Memory B cell (primary cell): Measurements from ENCODE around the gene BAZ1A.

Experiments
- ATAC-seq: fragments of 150-1000 bp; cut with Tn5 transposase; 2 replicates; pipeline ENCODE4 v1.10.0; 2021; ENCODE audit warnings: low read depth, mild to moderate bottlenecking, moderate library complexity
- DNase-seq, 2 donors: peaks; one replicate each; pipeline ENCODE4 v3.0.0; 2022; ENCODE audit warnings: low spot score in 2 of 2
- H3K27ac Mint-ChIP-seq: one replicate; pipeline ENCODE4 v1.8.0; 2022; ENCODE audit warnings: mild to moderate bottlenecking, moderate library complexity, mixed read lengths
- H3K27me3 Mint-ChIP-seq: one replicate; pipeline ENCODE4 v1.8.0; 2022; ENCODE audit warnings: mixed read lengths
- H3K36me3 Mint-ChIP-seq: one replicate; pipeline ENCODE4 v1.8.0; 2022; ENCODE audit warnings: mild to moderate bottlenecking, mixed read lengths
- H3K4me1 Mint-ChIP-seq: one replicate; pipeline ENCODE4 v1.8.0; 2022; ENCODE audit warnings: mixed read lengths
- H3K4me3 Mint-ChIP-seq: one replicate; pipeline ENCODE4 v1.8.0; 2022; ENCODE audit warnings: mild to moderate bottlenecking, moderate library complexity, mixed read lengths
- H3K9me3 Mint-ChIP-seq: one replicate; pipeline ENCODE4 v1.8.0; 2022; ENCODE audit warnings: mixed read lengths

Gene BAZ1A, protein sequence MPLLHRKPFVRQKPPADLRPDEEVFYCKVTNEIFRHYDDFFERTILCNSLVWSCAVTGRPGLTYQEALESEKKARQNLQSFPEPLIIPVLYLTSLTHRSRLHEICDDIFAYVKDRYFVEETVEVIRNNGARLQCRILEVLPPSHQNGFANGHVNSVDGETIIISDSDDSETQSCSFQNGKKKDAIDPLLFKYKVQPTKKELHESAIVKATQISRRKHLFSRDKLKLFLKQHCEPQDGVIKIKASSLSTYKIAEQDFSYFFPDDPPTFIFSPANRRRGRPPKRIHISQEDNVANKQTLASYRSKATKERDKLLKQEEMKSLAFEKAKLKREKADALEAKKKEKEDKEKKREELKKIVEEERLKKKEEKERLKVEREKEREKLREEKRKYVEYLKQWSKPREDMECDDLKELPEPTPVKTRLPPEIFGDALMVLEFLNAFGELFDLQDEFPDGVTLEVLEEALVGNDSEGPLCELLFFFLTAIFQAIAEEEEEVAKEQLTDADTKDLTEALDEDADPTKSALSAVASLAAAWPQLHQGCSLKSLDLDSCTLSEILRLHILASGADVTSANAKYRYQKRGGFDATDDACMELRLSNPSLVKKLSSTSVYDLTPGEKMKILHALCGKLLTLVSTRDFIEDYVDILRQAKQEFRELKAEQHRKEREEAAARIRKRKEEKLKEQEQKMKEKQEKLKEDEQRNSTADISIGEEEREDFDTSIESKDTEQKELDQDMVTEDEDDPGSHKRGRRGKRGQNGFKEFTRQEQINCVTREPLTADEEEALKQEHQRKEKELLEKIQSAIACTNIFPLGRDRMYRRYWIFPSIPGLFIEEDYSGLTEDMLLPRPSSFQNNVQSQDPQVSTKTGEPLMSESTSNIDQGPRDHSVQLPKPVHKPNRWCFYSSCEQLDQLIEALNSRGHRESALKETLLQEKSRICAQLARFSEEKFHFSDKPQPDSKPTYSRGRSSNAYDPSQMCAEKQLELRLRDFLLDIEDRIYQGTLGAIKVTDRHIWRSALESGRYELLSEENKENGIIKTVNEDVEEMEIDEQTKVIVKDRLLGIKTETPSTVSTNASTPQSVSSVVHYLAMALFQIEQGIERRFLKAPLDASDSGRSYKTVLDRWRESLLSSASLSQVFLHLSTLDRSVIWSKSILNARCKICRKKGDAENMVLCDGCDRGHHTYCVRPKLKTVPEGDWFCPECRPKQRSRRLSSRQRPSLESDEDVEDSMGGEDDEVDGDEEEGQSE (N-terminal part only)

DNA sequence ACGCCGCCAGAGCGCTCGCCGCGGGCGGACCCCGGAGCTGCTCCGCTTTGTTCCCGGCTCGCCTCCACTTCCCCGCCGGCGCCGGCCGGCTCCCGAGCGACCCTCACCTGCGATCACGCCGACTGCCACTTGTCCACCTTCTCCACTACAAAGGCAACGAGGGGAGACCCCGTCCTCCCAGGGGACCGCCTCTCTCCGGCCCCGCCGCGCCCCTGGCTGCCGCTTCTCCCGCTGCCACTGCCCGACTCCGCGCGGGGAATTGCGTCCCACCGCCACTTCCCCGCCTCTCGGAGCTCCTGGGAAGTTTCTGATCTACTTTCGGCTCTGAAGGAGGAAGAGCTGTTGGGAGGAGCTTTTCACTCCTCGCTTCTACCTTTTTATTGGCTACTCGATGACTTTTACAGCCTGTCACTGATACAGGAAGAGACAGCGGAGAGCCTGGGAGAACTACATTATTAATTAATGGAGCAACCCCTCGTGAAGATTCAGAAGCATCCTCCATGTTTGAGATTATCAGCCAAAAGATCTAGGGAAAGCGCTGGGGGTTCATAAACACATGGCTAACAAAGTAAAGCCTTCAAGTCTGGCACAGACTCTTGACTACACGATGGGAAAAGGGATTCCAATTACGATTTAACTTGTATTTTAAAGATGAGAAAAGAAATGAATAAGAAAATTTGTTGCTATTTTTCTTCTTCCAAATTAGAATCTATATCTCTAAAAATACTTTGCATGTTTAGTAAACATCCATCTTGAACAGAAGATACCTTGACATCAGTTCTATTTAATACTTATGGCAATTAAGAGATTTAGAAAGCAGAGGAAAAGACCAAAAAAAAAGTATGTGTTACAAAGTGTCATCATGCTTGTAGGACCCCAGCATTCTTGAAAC is at the start of gene BAZ1A:
BAZ1A (minus strand) TSS at position 330 of the 892 bp plus-strand sequence. CDS start 756 bp downstream, outside the sequence.
- H3K36me3 Mint-ChIP-seq = no peaks in the 10 kb centered on the region
- peaks cover 8% of the 10 kb centered on the region for H3K4me1 Mint-ChIP-seq
- H3K27ac Mint-ChIP-seq = peak within 1 kb of the TSS; percentile 100
- ATAC-seq (no peak), DNase-seq (peak; percentile 34 to 54)
- peak within 1 kb of the TSS; percentile 99 for H3K4me3 Mint-ChIP-seq
- H3K27me3 Mint-ChIP-seq = no peaks in the 10 kb centered on the region
- no peaks in the 10 kb centered on the region for H3K9me3 Mint-ChIP-seq

DNA sequence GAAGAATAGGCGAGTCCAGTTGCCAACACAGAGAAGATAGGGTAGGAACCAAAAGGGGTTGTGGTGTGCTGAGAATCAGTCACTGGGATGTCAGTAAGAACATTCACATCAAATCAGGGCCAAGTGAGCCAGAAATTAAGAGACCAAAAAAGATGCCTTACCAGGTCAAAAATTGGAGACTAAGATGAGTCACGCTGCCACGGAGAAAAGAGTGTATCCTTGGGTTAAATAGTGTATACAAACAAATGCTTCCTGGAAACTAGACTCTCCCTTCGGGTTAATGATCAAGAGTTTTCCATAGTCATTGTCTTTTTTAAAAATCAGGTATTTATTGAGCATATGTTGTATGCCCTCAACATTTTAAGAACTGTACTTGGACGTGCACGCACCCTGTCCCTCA is 45.2 kb upstream of the BAZ1A start:
- no peaks in the 10 kb centered on the region for H3K27me3 Mint-ChIP-seq
- no peak overlapping the region for H3K27ac Mint-ChIP-seq
- no peaks in the 10 kb centered on the region for H3K4me1 Mint-ChIP-seq
- no peak for DNase-seq
- H3K36me3 Mint-ChIP-seq = peaks cover 7% of the 10 kb centered on the region
- no peak overlapping the region for H3K4me3 Mint-ChIP-seq
- no peaks in the 10 kb centered on the region for H3K9me3 Mint-ChIP-seq
- ATAC-seq = no peak

DNA sequence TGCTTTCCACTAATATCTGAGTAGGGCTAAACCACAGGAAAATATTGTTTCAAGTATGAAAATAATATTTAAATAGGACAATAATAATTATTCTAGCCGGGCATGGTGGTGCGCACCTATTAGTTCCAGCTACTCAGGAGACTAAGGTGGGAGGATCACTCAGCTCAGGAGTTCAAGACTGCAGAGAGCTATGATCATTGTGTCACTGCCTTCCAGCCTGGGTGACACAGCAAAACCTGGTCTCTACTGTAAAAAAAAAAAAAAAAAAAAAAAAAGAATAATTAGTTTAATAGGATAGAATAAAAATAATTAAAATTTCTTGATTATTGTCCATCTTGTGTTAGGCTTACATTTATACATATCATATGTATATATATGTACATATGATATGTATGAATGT is 38.5 kb upstream of the BAZ1A start:
- H3K27me3 Mint-ChIP-seq = no peaks in the 10 kb centered on the region
- H3K4me3 Mint-ChIP-seq = no peak overlapping the region

DNA sequence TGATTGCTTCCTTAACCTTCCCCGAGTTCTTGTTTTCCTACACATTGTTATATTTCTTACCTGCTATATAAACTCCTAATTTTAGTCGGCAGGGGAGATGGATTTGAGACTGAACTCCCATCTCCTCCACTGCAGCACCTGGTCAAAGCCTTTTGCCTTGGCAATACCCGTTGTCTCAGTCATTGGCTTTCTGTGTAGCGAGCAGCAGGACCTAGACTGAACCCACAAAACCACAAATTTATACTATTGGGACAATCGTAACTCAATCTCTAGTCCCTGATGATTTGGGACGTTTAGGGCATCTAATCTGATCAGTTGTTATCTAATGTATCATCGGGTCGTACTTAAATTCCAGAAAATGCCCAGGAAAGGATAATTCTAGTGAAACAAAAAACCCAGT is 37.8 kb upstream of the BAZ1A start:
- no peaks in the 10 kb centered on the region for H3K27me3 Mint-ChIP-seq
- H3K4me3 Mint-ChIP-seq = no peak overlapping the region
- no peak for DNase-seq

More for the DNA sequence above, 38.5 kb upstream of the BAZ1A start:
- H3K9me3 Mint-ChIP-seq = no peaks in the 10 kb centered on the region
- no peak for ATAC-seq
- H3K36me3 Mint-ChIP-seq = no peaks in the 10 kb centered on the region
- H3K27ac Mint-ChIP-seq = no peak overlapping the region
- peaks cover 16% of the 10 kb centered on the region for H3K4me1 Mint-ChIP-seq
- DNase-seq = no peak

DNA sequence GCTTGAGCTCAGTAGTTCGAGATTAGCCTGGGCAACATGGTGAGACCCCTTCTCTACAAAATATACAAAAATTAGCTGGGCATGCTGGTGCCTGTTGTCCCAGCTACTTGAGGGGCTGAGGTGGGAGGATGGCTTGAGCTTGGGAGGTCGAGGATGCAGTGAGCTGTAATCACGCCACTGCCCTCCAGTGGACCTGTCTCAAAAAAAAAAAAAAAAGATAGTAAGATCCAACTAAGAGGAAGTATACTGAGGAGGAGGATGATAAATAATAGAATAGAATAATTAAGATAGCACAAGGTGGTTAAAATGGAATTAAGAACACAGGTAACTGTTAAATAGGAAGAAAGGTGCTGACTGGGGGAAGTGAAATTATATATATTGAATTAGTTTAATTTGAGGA is 37.0 kb upstream of the BAZ1A start:
- no peak overlapping the region for H3K4me3 Mint-ChIP-seq
- ATAC-seq = peak; percentile 46
- H3K36me3 Mint-ChIP-seq = no peaks in the 10 kb centered on the region
- H3K27ac Mint-ChIP-seq = no peak overlapping the region
- no peaks in the 10 kb centered on the region for H3K9me3 Mint-ChIP-seq
- H3K27me3 Mint-ChIP-seq = no peaks in the 10 kb centered on the region
- DNase-seq = no peak
- H3K4me1 Mint-ChIP-seq = peaks cover 16% of the 10 kb centered on the region

More for the DNA sequence above, 37.8 kb upstream of the BAZ1A start:
- no peaks in the 10 kb centered on the region for H3K9me3 Mint-ChIP-seq
- peaks cover 16% of the 10 kb centered on the region for H3K4me1 Mint-ChIP-seq
- peak; percentile 24 for ATAC-seq
- no peaks in the 10 kb centered on the region for H3K36me3 Mint-ChIP-seq
- no peak overlapping the region for H3K27ac Mint-ChIP-seq

DNA sequence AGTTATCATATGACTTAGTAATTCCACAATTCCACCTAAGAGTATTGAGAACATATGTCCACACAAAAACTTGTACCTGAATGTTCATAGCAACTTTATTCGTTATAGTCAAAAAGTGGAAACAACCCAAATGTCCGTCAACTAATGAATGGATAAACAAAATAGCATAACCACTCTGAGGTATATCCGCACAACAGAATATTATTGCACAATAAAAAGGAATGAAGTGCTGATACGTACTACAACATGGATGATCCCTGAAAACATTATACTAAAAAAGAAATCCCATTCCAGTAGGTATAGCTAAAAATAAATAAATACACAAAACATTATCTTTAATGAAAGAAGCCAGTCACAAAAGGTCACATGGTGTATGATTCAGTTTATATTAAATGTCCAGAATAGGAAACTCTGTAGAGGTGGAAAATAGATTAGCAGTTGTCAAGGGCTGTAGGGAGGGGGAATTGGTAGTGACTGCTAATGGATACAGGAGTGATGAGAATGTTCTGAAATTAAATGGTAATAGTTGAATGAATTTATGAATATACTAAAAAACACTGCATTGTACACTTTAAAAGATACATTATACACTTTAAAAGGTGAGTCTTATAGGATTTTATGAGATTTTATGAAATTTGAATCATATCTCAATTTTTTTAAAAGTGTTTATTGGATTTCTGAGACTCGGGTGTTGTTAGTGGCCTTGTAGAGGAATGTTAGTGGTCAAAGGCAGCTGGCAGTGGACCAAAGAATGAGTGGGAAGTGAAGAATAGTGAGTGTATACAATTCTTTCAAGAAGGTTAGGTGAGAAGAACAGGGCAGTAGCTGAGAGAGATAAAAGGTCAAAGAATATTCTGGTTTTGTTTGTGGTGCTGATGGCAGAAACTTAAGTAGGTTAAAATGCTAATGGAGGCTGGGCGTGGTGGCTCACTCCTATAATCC is 36.3 kb upstream of the BAZ1A start:
- H3K27me3 Mint-ChIP-seq = no peaks in the 10 kb centered on the region
- ATAC-seq (no peak), DNase-seq (no peak)
- H3K9me3 Mint-ChIP-seq = no peaks in the 10 kb centered on the region
- peaks cover 16% of the 10 kb centered on the region for H3K4me1 Mint-ChIP-seq
- no peak overlapping the region for H3K4me3 Mint-ChIP-seq
- H3K36me3 Mint-ChIP-seq = no peaks in the 10 kb centered on the region
- no peak overlapping the region for H3K27ac Mint-ChIP-seq

DNA sequence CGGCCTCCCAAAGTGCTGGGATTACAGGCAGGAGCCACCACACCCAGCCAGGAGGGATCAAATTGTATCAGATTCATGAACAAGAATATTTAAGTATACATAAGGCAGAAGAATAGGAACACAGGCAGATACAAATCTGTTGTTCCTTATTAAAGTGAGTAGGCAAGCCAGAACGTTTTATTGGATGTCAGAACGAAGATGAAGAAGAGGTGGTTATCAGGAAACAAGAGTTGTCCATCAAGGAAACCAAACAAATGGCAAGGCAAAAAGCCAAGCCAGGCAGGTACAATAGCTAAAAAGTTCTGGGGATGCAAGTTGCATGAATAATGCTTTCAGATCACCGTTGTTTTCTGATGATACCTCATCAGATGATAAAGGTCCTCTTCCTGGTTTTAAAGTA is 31.1 kb upstream of the BAZ1A start:
- Mint-ChIP-seq H3K4me1 (no peaks in the 10 kb centered on the region), H3K4me3 (no peak overlapping the region), H3K27me3 (no peaks in the 10 kb centered on the region), H3K36me3 (no peaks in the 10 kb centered on the region), H3K27ac (no peak overlapping the region), H3K9me3 (no peaks in the 10 kb centered on the region)
- no peak for ATAC-seq
- DNase-seq = no peak

DNA sequence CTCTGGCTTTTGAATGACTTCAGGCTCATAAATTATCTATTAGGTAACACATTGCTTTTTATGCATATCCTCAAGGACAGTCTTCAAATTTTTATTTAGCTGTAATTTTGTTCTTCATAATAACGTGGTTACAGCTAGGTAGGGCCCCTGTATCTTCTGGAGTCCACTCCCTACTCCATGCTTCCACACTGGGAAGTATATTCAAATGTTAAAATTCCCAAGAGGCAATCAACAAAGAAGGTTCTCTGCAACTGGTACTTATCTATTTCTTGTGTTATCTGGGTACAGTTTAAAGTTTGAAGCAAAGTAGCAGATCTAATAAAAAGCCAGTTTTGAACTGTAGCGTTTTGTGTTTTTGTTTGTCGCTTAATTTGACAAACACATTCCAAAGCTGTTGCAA is 20.1 kb upstream of the BAZ1A start:
- Mint-ChIP-seq H3K36me3 (no peaks in the 10 kb centered on the region), H3K4me3 (no peak overlapping the region), H3K4me1 (peaks cover 4% of the 10 kb centered on the region), H3K27ac (no peak overlapping the region), H3K9me3 (no peaks in the 10 kb centered on the region), H3K27me3 (no peaks in the 10 kb centered on the region)
- DNase-seq (no peak), ATAC-seq (no peak)

DNA sequence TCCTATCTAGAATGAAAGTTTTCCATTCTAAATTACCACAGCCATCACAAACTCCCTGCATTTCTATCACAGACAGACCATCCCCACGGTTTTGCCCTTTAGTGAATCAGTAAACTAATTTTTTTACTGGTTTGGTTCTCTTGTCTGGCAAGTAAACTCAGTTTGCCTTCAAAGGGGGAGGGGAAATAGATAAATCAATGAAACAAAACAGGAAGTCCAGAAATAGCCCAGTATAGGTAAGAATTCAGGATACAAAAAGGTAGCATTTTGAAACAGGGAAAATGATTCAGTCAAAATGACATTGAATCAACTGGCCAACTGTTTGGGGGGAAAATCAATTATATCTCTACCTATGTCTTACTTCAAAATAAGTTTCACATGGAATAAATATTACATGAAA is 15.8 kb upstream of the BAZ1A start:
- H3K9me3 Mint-ChIP-seq = no peaks in the 10 kb centered on the region
- H3K4me1 Mint-ChIP-seq = peaks cover 4% of the 10 kb centered on the region
- no peak overlapping the region for H3K4me3 Mint-ChIP-seq
- H3K36me3 Mint-ChIP-seq = no peaks in the 10 kb centered on the region
- ATAC-seq = no peak
- DNase-seq = no peak
- H3K27me3 Mint-ChIP-seq = no peaks in the 10 kb centered on the region
- H3K27ac Mint-ChIP-seq = no peak overlapping the region

DNA sequence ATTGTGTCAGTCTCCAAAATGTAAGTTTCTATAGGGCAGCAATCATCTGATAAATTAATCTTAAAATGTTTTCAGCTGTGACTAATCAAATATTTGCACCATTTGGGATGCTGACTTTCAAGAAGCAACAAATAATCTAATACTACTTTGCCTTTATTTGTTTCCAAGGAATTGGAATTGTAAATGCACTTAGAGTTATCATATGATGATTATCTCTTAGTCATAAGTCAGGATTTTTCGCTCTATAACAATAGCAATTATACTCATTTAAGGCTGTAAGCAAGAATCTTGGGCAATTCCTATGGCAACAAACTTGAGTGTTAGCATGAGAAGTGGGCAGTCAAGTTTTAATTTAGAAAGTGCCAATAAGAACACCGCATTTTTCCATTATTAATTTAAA is 13.0 kb upstream of the BAZ1A start:
- Mint-ChIP-seq H3K27me3 (no peaks in the 10 kb centered on the region), H3K36me3 (no peaks in the 10 kb centered on the region), H3K27ac (no peak overlapping the region), H3K9me3 (no peaks in the 10 kb centered on the region), H3K4me1 (peaks cover 4% of the 10 kb centered on the region), H3K4me3 (no peak overlapping the region)
- DNase-seq (no peak), ATAC-seq (no peak)

DNA sequence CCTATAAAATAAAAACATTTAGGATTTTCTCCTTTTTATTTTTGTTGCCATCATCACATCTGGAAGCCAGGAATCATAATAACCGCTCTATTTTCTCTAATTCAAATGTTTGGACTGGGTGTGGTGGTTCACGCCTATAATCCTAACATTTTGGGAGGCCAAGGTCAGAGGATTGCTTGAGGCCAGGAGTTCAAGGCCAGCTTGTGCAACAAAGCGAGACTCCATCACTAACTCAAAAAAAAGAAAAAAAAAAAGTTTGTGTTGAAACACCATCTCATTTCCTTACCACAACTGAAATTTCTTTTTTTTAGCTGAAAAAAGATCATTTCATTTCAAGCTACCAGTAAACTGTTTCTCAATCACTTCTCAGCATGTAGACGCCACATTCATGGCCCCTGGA is 8.8 kb upstream of the BAZ1A start:
- H3K36me3 Mint-ChIP-seq = no peaks in the 10 kb centered on the region
- ATAC-seq (no peak), DNase-seq (no peak)
- H3K27ac Mint-ChIP-seq = no peak overlapping the region
- no peaks in the 10 kb centered on the region for H3K27me3 Mint-ChIP-seq
- no peak overlapping the region for H3K4me3 Mint-ChIP-seq
- no peaks in the 10 kb centered on the region for H3K9me3 Mint-ChIP-seq
- H3K4me1 Mint-ChIP-seq = no peaks in the 10 kb centered on the region

DNA sequence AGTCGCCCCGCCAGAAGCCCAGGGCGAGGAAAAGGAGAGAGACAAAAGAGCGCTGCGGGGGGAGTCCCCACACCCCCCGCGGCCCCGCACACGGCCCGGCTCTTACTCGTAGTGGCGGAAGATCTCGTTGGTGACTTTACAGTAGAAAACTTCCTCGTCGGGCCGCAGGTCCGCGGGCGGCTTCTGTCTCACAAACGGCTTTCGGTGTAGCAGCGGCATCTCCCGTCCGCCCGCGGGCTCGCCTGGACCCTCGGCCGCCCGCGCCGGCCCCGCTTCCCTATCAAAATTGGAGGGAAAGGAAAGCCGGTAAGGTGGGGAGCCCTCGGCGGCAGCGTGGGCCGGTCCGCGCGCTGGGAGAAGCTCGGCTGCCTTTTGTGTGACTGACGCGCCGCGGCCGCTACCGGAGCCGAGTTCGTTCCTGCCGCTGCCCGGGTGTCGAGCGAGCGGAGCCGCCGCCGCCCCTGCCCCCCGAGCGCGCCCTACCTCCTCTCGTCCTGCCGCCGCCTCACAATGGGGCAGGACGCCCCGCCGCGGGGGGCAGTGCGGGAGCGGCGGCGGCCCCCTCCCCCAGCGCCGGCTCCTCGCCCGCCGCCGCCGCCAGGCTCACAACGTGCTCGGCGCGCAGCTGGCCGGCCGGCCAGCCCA is 652 bp downstream of the BAZ1A start:
- H3K4me3 Mint-ChIP-seq = peak overlapping the region; percentile 93
- H3K36me3 Mint-ChIP-seq = no peaks in the 10 kb centered on the region
- H3K4me1 Mint-ChIP-seq = peaks cover 12% of the 10 kb centered on the region
- H3K27ac Mint-ChIP-seq = peak overlapping the region; percentile 100
- H3K27me3 Mint-ChIP-seq = no peaks in the 10 kb centered on the region
- DNase-seq = no peak
- no peaks in the 10 kb centered on the region for H3K9me3 Mint-ChIP-seq
- ATAC-seq = peak; percentile 44
